Activated CD4-positive, alpha-beta memory T cell treated with anti-CD3 and anti-CD28 coated beads, Interleukin-2, amount 10 ng/mL, durations not matched to agents 7 days and 5 days (primary cell): ENCODE data around the gene DEUP1. TPM values are rescaled to one million over a fixed set of nuclear protein-coding genes. Genes with fewer than 3 reads are reported as not detected.
"Not testable (repeated sequence)": the region's sequence is repeated elsewhere in the genome, so short reads cannot be mapped to it uniquely, and the experiment has no call there.

Experiments
- CTCF ChIA-PET: fragments of 350-600 bp; sonication (Branson Sonifier 250); formaldehyde crosslinking; loops from one replicate; lab custom pipeline; 2021; ENCODE audit warnings: antibody characterized with exemption, inconsistent platforms; lab: Charles Lee
- POLR2A ChIA-PET: fragments of 350-600 bp; sonication (Branson Sonifier 250); formaldehyde crosslinking; loops from one replicate; lab custom pipeline; 2021; ENCODE audit warnings: antibody characterized with exemption; lab: Charles Lee
- DNase-seq: peaks from one replicate; pipeline ENCODE4 v3.0.0-alpha.2; 2020
- H3K27ac Mint-ChIP-seq: one replicate; pipeline ENCODE4 v1.8.0; 2021; ENCODE audit warnings: mild to moderate bottlenecking, mixed read lengths
- H3K27me3 Mint-ChIP-seq: one replicate; pipeline ENCODE4 v1.8.0; 2021; ENCODE audit warnings: mixed read lengths
- H3K36me3 Mint-ChIP-seq: one replicate; pipeline ENCODE4 v1.8.0; 2021; ENCODE audit warnings: low read depth, mixed read lengths
- H3K4me1 Mint-ChIP-seq: one replicate; pipeline ENCODE4 v1.8.0; 2021; ENCODE audit warnings: mixed read lengths
- H3K4me3 Mint-ChIP-seq: one replicate; pipeline ENCODE4 v1.8.0; 2021; ENCODE audit warnings: mild to moderate bottlenecking, mixed read lengths
- H3K9me3 Mint-ChIP-seq: one replicate; pipeline ENCODE4 v1.8.0; 2021; ENCODE audit warnings: mixed read lengths
- total RNA-seq, 2 experiments: library from RNA; stranded (reverse); gene quantifications; one replicate each; pipeline ENCODE4 v1.2.3, GENCODE V29; 2021

The DEUP1 gene
- not detected for total RNA-seq

GRCh38 chr11:93330446-93330984 lies at the start of gene DEUP1:
Gene DEUP1, plus strand, starts transcription at chr11:93330742. Its CDS starts 1,518 bp downstream, at chr11:93332260.
- peaks cover 6% of the 10 kb centered on the region for H3K4me1 Mint-ChIP-seq
- ChIA-PET CTCF (no interaction called here), POLR2A (interaction anchor here (0.6 kb wide), 1 partner anchor 255 kb away, joined by 3 read pairs; no protein-coding TSS in a partner anchor)
- H3K9me3 Mint-ChIP-seq, result no peaks in the 10 kb centered on the region
- peak within 1 kb of the TSS; percentile 40 for H3K4me3 Mint-ChIP-seq
- H3K27ac Mint-ChIP-seq, result no peak within 1 kb of the TSS
- peak; percentile 24 for DNase-seq
- H3K27me3 Mint-ChIP-seq, result peaks cover 41% of the 10 kb centered on the region
- no peaks in the 10 kb centered on the region for H3K36me3 Mint-ChIP-seq

DNA sequence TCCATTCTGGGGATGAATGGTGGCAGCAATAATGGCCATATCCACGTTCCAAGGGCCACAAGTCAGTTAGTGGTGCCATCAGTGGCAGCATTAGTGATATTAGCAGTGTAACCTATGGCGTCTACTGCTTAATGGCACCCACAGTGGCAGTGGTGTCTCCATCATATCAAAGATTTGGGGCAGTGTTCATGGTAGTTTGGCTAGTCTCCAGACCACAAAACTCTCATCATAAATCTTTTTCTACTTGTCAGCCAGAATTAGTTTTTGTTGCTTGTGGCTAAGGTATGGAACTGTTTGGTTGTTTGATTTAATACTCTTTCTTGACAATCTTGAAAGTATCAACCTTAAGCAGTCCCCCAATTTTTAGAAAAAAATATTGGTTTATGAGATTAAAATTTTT lies 45.1 kb upstream of the DEUP1 start:
- no peaks in the 10 kb centered on the region for H3K27me3 Mint-ChIP-seq
- no peaks in the 10 kb centered on the region for H3K36me3 Mint-ChIP-seq
- POLR2A ChIA-PET, result no interaction called here
- CTCF ChIA-PET, result no interaction called here
- no peak for DNase-seq
- H3K27ac Mint-ChIP-seq, result no peak overlapping the region
- no peaks in the 10 kb centered on the region for H3K4me1 Mint-ChIP-seq
- H3K4me3 Mint-ChIP-seq, result no peak overlapping the region
- no peaks in the 10 kb centered on the region for H3K9me3 Mint-ChIP-seq

GRCh38 chr11:93287434-93287833 lies 43.1 kb upstream of the DEUP1 start:
- POLR2A ChIA-PET, result no interaction called here

DNA sequence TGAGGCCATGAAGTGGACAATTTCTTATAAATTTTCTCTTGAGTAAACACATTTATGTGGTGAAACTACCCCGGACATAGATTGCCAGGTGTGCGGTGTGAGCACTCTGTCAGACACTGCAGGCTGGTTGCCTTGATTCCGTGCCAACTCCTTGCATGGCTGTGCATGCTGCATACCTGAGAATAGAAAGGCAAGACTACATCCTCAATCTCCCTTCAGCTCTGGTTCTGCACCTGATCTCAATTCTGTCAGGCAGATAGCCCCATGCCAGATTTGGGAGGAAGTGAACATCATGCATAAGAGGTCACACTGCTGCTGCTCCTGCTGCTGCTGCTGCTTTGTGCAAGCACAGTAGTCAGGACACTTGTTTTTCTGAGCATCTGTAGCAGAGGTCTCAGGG lies 42.5 kb upstream of the DEUP1 start:
- CTCF ChIA-PET, result no interaction called here

More at GRCh38 chr11:93287434-93287833, 43.1 kb upstream of the DEUP1 start:
- DNase-seq, result no peak
- CTCF ChIA-PET, result no interaction called here
- H3K4me3 Mint-ChIP-seq, result no peak overlapping the region
- H3K9me3 Mint-ChIP-seq, result no peaks in the 10 kb centered on the region
- no peaks in the 10 kb centered on the region for H3K36me3 Mint-ChIP-seq
- no peaks in the 10 kb centered on the region for H3K4me1 Mint-ChIP-seq
- no peak overlapping the region for H3K27ac Mint-ChIP-seq
- H3K27me3 Mint-ChIP-seq, result no peaks in the 10 kb centered on the region

GRCh38 chr11:93288767-93289166 lies 41.8 kb upstream of the DEUP1 start:
- Mint-ChIP-seq H3K4me1 (no peaks in the 10 kb centered on the region), H3K9me3 (no peaks in the 10 kb centered on the region), H3K27me3 (no peaks in the 10 kb centered on the region), H3K4me3 (no peak overlapping the region), H3K36me3 (no peaks in the 10 kb centered on the region), H3K27ac (no peak overlapping the region)
- ChIA-PET CTCF (no interaction called here), POLR2A (no interaction called here)
- DNase-seq, result no peak

More for the DNA sequence above, 42.5 kb upstream of the DEUP1 start:
- Mint-ChIP-seq H3K27ac (no peak overlapping the region), H3K4me1 (no peaks in the 10 kb centered on the region), H3K4me3 (no peak overlapping the region), H3K36me3 (no peaks in the 10 kb centered on the region), H3K9me3 (no peaks in the 10 kb centered on the region), H3K27me3 (no peaks in the 10 kb centered on the region)
- POLR2A ChIA-PET, result no interaction called here
- DNase-seq, result no peak

GRCh38 chr11:93289782-93290463 lies 40.6 kb upstream of the DEUP1 start:
- DNase-seq, result no peak
- Mint-ChIP-seq H3K27me3 (no peaks in the 10 kb centered on the region), H3K36me3 (no peaks in the 10 kb centered on the region), H3K4me1 (no peaks in the 10 kb centered on the region), H3K4me3 (no peak overlapping the region), H3K9me3 (no peaks in the 10 kb centered on the region), H3K27ac (no peak overlapping the region)
- POLR2A ChIA-PET, result no interaction called here
- CTCF ChIA-PET, result no interaction called here

DNA sequence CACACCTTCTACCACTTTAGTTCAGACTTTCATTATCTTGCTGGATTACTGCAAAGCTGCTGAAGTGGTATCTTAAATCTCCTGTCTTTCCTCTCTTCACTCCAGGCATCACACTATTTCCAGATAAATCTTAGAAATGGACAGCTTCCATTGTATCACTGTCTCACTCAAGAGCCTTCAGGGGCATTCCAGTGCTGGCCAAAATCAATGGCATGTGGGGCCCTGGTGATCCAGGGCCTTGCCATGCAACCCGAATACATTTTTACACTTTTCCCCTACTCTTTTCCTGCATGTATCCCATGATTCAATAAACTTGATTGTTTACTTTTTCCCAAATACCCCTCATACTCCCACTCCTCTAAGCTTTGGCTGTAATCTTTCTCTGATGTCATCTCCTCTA lies 39.4 kb upstream of the DEUP1 start:
- no peaks in the 10 kb centered on the region for H3K36me3 Mint-ChIP-seq
- H3K9me3 Mint-ChIP-seq, result no peaks in the 10 kb centered on the region
- peaks cover under 1% of the 10 kb centered on the region for H3K27me3 Mint-ChIP-seq
- H3K27ac Mint-ChIP-seq, result no peak overlapping the region
- POLR2A ChIA-PET, result no interaction called here
- DNase-seq, result no peak
- no peak overlapping the region for H3K4me3 Mint-ChIP-seq
- CTCF ChIA-PET, result no interaction called here
- no peaks in the 10 kb centered on the region for H3K4me1 Mint-ChIP-seq

- no peaks in the 10 kb centered on the region for H3K4me1 Mint-ChIP-seq
- H3K9me3 Mint-ChIP-seq, result no peaks in the 10 kb centered on the region
- H3K36me3 Mint-ChIP-seq, result no peaks in the 10 kb centered on the region
- DNase-seq, result no peak
- H3K27ac Mint-ChIP-seq, result no peak overlapping the region
- no peak overlapping the region for H3K4me3 Mint-ChIP-seq
- ChIA-PET CTCF (no interaction called here), POLR2A (no interaction called here)
- H3K27me3 Mint-ChIP-seq, result peaks cover 4% of the 10 kb centered on the region
Observed at GRCh38 chr11:93291898-93292297, 38.6 kb upstream of the DEUP1 start.

DNA sequence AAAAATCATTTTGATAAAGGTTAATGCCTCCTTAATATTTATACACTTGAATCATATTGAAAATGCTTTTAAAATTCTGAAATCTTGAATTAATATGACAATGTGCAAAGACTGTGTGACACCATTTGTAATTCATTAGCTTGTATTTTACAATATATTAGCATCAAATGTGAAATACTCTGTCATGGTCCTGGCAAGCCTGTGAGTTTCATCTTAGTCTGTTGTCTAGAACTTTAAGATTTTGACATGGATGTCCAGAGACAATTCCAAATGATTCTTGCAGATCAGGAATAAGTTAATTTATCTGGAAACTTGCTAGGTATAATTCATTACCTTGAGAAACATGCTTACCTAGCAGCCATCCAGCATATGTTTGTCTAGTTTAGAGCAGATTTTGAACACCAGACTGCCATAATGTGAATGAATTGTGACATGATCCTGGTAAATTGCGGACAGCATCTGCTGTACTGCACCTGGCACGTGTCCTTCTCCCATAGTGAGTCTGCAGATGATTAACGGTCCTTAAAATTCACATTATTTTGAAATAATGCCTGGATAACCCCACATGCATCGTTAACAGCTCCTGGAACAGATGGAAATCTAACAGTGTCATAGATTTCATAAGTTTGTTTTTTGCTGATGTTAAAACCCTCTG lies 34.5 kb upstream of the DEUP1 start:
- no peaks in the 10 kb centered on the region for H3K36me3 Mint-ChIP-seq
- no peak overlapping the region for H3K27ac Mint-ChIP-seq
- no peak overlapping the region for H3K4me3 Mint-ChIP-seq
- CTCF ChIA-PET, result no interaction called here
- H3K9me3 Mint-ChIP-seq, result no peaks in the 10 kb centered on the region
- H3K27me3 Mint-ChIP-seq, result peaks cover 8% of the 10 kb centered on the region
- POLR2A ChIA-PET, result no interaction called here
- H3K4me1 Mint-ChIP-seq, result no peaks in the 10 kb centered on the region
- DNase-seq, result no peak

DNA sequence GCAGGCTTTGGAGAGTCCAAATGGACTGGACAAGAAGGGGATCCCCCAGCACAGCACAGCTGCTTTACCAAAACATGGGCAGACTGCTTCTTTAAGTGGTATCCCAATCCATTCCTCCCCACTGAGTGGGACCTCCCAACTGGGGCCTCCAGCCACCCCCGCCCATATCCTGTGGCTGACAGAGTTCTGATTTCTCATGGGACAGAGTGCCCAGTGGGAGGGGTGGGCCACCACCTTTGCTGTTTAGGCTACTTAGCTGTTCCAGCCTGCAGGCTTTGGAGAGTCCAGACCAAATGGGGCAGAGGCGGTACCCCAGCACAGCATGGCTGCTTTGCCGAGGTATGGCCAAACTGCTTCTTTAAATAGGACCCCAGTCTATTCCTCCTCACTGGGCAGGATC lies 26.9 kb upstream of the DEUP1 start:
- CTCF ChIA-PET, result no interaction called here
- Mint-ChIP-seq H3K4me3 (no peak overlapping the region), H3K27me3 (peaks cover 6% of the 10 kb centered on the region), H3K9me3 (no peaks in the 10 kb centered on the region), H3K27ac (no peak overlapping the region), H3K4me1 (no peaks in the 10 kb centered on the region), H3K36me3 (no peaks in the 10 kb centered on the region)
- no peak for DNase-seq
- POLR2A ChIA-PET, result interaction anchor here (0.7 kb wide), 1 partner anchor 68 kb away, joined by 3 read pairs; no protein-coding TSS in a partner anchor

- H3K4me3 Mint-ChIP-seq, H3K4me1 Mint-ChIP-seq, POLR2A ChIA-PET, CTCF ChIA-PET, H3K36me3 Mint-ChIP-seq, DNase-seq, H3K27me3 Mint-ChIP-seq, H3K27ac Mint-ChIP-seq: not testable (repeated sequence)
- peaks cover 17% of the 10 kb centered on the region for H3K9me3 Mint-ChIP-seq
Observed at GRCh38 chr11:93314399-93314798, 16.1 kb upstream of the DEUP1 start.

DNA sequence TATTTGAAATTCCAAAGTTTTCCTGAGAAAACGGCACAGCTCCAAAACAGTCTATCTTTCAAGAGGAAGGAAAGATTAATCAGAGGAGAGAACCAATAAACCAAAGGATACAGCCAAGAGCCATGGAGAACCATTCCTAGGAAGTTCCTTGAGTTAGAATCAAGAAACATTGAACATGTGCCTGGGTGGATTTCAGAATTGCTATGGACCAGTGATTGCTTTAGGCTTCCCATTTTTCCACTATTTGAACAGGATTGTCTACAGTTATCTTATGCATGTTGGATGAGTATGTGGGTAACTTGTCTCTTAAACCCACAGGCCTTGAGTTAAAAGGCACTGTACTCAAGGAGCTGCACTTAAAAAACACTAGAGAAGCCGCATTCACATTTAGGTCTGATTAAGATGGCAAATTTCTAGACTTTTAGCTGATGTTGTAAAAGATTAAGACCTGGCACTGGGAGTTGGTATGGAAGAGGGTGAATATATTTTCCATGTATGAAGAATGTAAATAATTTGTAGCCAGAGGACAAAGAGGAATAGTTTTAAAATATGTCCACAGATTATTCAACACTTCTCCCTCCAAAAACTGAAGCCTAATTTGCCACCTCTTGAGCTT lies 11.2 kb upstream of the DEUP1 start:
- ChIA-PET CTCF (no interaction called here), POLR2A (no interaction called here)
- no peak overlapping the region for H3K4me3 Mint-ChIP-seq
- no peak overlapping the region for H3K27ac Mint-ChIP-seq
- no peak for DNase-seq
- peaks cover 10% of the 10 kb centered on the region for H3K27me3 Mint-ChIP-seq
- H3K9me3 Mint-ChIP-seq, result peaks cover 9% of the 10 kb centered on the region
- no peaks in the 10 kb centered on the region for H3K4me1 Mint-ChIP-seq
- H3K36me3 Mint-ChIP-seq, result no peaks in the 10 kb centered on the region

DNA sequence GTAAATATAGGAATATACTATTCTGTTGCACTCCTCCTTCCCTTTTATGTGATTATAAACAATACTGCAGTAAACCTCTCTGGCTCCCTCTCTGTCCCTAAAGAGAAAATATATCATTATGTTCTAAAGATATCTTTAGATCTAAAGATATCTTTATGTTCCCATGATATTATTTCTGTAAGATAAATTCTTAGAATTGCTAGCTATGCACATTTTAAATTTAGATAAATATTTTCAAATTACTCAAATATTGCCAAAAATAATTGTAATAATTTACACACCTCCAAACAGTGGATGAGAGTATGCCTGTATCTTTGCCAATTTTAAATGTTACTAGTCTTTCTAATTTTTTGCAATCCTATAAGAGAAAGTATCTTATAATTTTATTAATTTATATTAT lies 10.3 kb upstream of the DEUP1 start:
- ChIA-PET CTCF (no interaction called here), POLR2A (no interaction called here)
- Mint-ChIP-seq H3K36me3 (no peaks in the 10 kb centered on the region), H3K4me3 (no peak overlapping the region), H3K27ac (no peak overlapping the region), H3K9me3 (peaks cover 4% of the 10 kb centered on the region), H3K4me1 (no peaks in the 10 kb centered on the region), H3K27me3 (peaks cover 14% of the 10 kb centered on the region)
- DNase-seq, result no peak
